T-helper 2 cell treated with Interferon-gamma antibody and Interleukin-4, amounts not matched to agents 5 μg/mL and 100 μg/mL, for 36 hours (primary cell): ENCODE measurements around the gene S100A9.
"Not testable (repeated sequence)": the region's sequence is repeated elsewhere in the genome, so short reads cannot be mapped to it uniquely, and the experiment has no call there.

Source experiments
- DNase-seq: peaks from one replicate; pipeline ENCODE4 v3.0.0; 2021; ENCODE audit warnings: low spot score
- H3K27ac Mint-ChIP-seq: one replicate; pipeline ENCODE4 v1.8.0; 2021; ENCODE audit warnings: mild to moderate bottlenecking, mixed read lengths
- H3K27me3 Mint-ChIP-seq: one replicate; pipeline ENCODE4 v1.8.0; 2021; ENCODE audit warnings: low read depth, mixed read lengths
- H3K36me3 Mint-ChIP-seq: one replicate; pipeline ENCODE4 v1.8.0; 2021; ENCODE audit warnings: low read depth, mixed read lengths
- H3K4me1 Mint-ChIP-seq: one replicate; pipeline ENCODE4 v1.8.0; 2021; ENCODE audit warnings: low read depth, mixed read lengths
- H3K4me3 Mint-ChIP-seq: one replicate; pipeline ENCODE4 v1.8.0; 2022; ENCODE audit warnings: mild to moderate bottlenecking, moderate library complexity, mixed read lengths
- H3K9me3 Mint-ChIP-seq: one replicate; pipeline ENCODE4 v1.8.0; 2021; ENCODE audit warnings: mixed read lengths

Gene S100A9

DNA sequence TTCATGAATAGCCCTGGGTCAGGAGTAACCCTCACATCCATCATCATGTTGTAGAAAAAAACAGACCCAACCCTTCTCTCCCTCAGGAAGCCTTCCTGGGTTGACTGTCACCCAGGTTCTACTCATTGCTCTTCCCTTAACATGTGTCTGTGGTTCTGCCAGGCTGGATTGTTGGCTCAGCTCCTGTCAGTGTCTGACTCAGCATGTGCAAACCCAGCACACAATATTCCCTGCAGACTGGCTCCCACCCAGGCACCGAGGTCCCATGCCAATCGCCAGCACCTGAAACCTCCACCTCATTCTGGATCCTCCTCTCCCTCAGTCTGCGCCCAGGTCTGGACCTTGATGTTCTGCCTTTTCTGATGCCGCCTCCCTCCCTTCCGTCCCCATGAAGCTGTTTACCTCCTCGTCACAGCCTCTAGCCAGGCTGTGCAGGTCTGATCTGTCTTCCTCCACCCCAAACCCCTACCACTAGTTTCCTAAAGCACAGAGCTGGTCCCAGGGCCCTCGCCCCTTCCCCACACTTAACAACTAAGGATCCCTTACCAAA is 37.6 kb downstream of the S100A9 start:
- Mint-ChIP-seq H3K27me3 (no peaks in the 10 kb centered on the region), H3K27ac (no peak overlapping the region), H3K9me3 (no peaks in the 10 kb centered on the region), H3K4me3 (no peak overlapping the region), H3K36me3 (no peaks in the 10 kb centered on the region), H3K4me1 (no peaks in the 10 kb centered on the region)
- no peak for DNase-seq

DNA sequence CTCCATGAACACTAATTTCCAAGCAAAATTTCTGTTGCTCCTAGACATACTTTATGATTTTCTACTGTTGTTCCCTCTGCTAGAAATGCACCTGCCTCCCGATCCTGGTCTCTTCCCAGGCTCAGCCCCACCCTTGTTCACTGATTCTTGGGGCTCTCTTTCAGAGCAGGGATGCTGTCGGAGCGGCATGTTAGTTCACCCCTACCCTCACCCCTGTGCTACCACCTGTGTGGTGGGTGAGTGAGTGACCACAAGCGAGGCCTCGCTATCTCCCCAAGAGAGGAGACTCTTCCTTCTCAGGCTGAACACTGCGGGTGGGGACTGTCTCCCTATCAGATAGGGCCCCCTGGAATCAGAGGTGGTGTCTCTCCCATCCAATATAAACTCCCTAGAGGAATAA is 38.1 kb downstream of the S100A9 start:
- no peak for DNase-seq
- Mint-ChIP-seq H3K27ac (no peak overlapping the region), H3K36me3 (no peaks in the 10 kb centered on the region), H3K4me1 (no peaks in the 10 kb centered on the region), H3K27me3 (no peaks in the 10 kb centered on the region), H3K4me3 (no peak overlapping the region), H3K9me3 (no peaks in the 10 kb centered on the region)

DNA sequence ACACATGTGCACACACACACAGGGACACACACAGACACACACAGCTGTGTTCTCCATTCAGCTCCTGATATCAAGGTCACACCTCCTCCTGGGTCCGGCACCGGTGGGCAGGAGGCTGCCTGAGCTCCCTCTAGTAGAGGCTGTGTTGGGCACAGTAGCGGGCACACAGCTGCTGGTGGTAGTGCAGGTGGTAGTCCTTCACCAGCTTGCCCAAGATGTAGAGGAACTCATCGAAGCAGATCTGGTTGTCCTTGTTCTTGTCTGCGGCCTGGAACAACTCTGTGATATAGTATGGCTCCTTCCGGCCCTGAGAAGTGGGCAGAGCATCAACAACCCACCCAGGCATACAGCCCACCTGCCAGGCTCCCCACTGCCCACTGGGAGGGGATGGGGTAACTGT is 38.8 kb downstream of the S100A9 start:
- no peaks in the 10 kb centered on the region for H3K4me1 Mint-ChIP-seq
- no peak overlapping the region for H3K4me3 Mint-ChIP-seq
- H3K27ac Mint-ChIP-seq = no peak overlapping the region
- no peaks in the 10 kb centered on the region for H3K9me3 Mint-ChIP-seq
- no peak for DNase-seq
- H3K27me3 Mint-ChIP-seq = no peaks in the 10 kb centered on the region
- no peaks in the 10 kb centered on the region for H3K36me3 Mint-ChIP-seq

DNA sequence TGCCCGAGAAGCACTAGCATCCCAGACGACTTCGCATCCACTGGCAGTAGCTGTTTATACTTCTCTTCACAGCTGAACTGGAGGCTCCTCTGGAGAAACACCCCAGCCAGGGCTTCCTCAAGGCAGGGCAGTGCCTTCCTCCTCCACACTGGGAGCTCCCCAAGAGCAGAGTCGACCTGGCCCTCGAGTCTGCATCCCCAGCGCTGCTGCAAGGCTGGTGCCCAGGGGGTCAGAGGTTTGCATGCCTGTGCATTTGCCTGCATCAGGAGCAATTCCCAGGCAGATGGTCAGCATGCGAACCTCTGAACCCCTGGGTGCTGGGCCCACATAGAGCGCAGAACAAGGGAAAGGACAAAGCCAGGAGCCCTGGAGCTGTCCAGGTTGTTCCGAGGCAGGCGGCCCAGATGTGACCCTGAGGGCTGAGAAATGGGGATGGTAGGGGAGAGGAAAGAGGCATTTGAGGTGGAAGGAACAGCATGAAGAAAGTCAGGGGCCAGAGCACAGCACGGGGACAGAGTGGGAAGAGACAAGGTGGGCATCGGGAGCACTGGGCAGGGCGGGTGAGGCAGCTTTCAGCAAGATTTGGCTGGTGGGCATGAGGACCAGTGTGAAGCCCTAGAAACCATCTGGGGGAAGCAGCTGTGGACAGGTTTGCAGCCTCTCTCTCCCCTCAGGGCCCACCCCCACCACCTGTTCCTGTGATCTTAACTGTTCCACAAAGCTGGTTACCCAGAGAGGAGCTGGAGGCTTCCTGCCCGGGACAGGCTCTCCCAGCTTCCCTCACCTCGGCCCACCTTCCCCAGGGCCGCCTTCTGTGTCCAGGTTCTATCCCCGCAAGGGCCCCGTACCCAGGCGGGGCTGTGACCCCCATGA is 39.6 kb downstream of the S100A9 start:
- Mint-ChIP-seq H3K4me3 (no peak overlapping the region), H3K27ac (no peak overlapping the region), H3K9me3 (no peaks in the 10 kb centered on the region), H3K27me3 (peaks cover 3% of the 10 kb centered on the region), H3K4me1 (no peaks in the 10 kb centered on the region), H3K36me3 (no peaks in the 10 kb centered on the region)
- no peak for DNase-seq

DNA sequence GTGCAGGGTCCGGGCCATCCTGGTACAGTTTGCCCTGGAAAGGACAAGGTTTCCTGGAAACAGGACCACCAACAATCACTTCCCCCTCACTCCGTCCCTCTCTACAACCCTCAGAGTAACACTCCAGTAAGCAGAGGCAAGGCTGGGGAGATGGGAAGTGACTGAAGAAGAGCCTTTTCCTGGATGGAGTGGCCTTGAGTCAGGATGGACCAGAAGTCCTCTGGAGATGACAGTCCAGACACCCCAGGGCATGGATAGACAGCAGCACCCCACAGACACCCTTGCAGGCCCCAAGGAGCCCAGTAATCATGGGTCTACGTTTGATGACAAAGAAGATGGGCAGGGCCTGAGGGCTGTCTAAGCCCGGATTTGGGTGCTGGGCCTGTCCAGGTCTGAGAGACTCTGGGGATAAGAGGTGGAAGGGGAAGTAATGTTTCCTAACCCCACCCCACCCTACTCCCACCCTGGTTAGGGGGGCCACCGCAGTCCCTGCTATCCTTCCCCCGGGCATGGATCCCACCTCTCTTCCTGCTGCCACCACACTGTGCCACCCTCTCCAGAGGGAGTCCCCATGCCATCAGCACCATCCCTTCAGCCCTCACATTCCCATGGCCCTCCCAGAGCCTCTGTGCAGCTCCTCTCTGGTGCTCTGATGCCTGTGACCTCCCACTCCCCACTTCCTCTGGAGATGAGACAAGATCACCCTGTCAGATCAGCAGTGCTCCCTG is 40.4 kb downstream of the S100A9 start:
- DNase-seq = no peak
- Mint-ChIP-seq H3K27ac (no peak overlapping the region), H3K4me3 (no peak overlapping the region), H3K36me3 (no peaks in the 10 kb centered on the region), H3K4me1 (no peaks in the 10 kb centered on the region), H3K27me3 (peaks cover 4% of the 10 kb centered on the region), H3K9me3 (no peaks in the 10 kb centered on the region)

DNA sequence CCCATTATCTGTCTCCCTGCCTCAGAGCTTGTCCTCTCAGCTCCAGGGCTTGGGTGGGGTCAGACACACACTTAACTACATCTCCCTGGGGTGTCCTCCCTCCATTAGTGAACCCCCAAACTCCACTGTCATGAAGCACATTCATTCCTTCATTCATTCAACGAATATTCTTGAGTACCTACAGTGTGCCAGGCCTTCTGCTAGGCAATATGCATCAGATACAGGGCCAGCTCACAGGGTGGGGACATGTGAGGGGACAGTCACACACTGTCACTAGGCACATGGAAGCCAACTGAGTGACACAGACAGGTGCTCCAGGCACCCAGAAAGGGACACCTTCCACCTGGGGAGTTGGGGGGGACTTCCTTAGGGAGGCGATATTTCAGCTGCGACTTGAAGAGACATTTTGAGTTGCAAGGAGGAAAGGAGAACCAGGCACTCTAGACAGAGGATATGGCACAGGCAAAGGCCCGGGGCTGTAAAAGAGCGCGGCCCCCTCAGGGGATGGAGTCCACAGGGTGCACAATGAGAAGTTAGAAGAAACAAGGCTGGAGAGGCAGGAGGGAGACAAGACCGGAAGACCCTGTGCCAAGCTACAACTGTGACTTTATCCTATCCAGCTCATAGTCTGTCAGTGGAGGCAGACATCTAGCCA is 41.9 kb downstream of the S100A9 start:
- DNase-seq = no peak
- Mint-ChIP-seq H3K4me1 (peaks cover under 1% of the 10 kb centered on the region), H3K27ac (no peak overlapping the region), H3K27me3 (peaks cover 5% of the 10 kb centered on the region), H3K36me3 (no peaks in the 10 kb centered on the region), H3K9me3 (no peaks in the 10 kb centered on the region), H3K4me3 (no peak overlapping the region)

DNA sequence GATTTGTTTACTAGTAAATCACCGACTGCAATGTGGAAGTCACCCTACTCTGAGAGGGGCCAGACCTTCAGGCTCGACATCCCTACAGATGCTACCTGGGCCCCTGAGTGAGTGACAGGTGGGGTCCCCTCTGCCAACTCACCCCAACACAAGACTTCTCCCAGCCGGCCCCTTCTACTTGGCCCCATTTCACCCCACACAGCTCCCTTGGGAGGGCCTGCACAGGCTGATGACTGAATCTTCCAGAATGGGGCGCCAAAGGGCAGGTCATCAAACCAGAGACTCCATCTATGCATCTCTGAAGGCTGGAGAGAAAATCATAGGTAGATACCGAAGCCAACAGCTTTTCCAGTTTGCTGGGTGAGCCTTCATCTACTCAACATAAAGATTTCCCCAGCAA is 42.6 kb downstream of the S100A9 start:
- Mint-ChIP-seq H3K4me1 (peaks cover 2% of the 10 kb centered on the region), H3K27me3 (peaks cover 7% of the 10 kb centered on the region), H3K4me3 (no peak overlapping the region), H3K9me3 (no peaks in the 10 kb centered on the region), H3K27ac (no peak overlapping the region), H3K36me3 (no peaks in the 10 kb centered on the region)
- DNase-seq = no peak

DNA sequence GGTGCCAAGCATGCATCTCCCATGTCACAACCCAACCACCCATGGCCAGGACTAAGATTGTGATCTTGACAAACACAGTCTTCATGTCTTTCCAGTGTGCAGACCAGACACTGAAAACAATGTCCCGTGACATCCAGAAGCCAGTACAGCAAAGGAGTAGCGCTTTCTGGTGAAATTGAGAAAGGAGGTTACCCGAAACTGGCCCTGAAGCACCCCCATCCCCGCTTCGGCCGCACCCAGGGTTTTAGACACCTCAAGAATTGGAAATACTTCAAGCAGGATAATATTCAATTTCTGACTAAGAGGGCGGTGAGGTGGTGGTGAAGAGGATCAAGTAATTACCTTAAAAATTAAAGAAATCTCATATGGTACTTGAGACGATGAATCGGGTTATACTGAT is 43.8 kb downstream of the S100A9 start:
- Mint-ChIP-seq H3K4me3 (no peak overlapping the region), H3K36me3 (no peaks in the 10 kb centered on the region), H3K27ac (no peak overlapping the region), H3K9me3 (no peaks in the 10 kb centered on the region), H3K27me3 (peaks cover 7% of the 10 kb centered on the region), H3K4me1 (peaks cover 2% of the 10 kb centered on the region)
- no peak for DNase-seq

DNA sequence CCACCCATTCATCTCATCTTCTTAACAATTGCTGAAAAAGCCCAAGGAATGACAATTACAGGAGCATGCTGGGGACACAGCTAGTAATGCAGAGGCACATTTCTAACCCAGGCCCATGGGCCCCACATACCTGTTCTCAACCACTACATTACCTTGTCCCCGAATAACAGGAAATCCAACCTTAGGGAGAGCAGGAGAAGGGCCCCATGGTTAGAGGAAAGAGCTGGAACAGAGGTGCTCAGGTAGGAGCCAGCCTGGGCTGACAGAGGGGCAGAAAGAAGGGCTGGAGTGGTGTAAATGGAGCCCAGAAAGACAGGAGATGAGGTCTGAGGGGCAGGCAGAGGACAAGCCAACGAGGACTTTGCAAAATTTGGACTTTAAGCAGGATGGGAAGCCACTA is 44.6 kb downstream of the S100A9 start:
- Mint-ChIP-seq H3K9me3 (no peaks in the 10 kb centered on the region), H3K27me3 (peaks cover 7% of the 10 kb centered on the region), H3K27ac (no peak overlapping the region), H3K4me3 (no peak overlapping the region), H3K4me1 (peaks cover 2% of the 10 kb centered on the region), H3K36me3 (no peaks in the 10 kb centered on the region)
- DNase-seq = no peak

DNA sequence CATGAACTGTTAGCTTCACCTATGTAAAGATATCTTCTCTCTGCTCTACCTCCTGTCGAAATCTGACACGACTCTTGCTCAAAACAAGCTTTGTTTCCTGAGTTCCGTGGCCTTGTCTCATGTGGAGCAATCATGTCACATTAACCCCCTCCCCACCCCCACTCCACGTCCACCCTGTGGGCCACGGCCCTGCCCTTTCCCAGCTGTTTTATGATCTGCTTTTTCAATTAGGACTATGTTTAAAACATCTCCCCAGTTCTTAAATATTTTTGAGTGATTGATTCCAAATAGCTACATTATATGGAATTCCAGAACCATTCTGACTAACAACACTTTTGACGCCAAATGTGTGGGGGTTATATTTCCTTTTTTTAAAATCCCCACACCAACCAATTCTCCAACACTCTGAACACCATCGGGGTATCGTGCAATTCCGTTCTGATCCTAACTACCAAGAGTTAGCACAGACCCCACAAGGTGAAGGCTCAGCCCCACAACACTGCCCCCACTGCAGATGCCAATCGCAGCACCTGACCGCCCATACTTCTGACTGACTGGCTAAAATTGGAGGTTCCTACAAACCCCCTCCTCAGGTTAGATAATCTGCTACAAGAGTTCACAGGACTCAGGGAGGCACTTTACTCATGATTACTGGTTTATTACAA is 45.9 kb downstream of the S100A9 start:
- Mint-ChIP-seq H3K9me3 (no peaks in the 10 kb centered on the region), H3K4me3 (no peak overlapping the region), H3K4me1 (peaks cover 2% of the 10 kb centered on the region), H3K27me3 (peaks cover 7% of the 10 kb centered on the region), H3K36me3 (no peaks in the 10 kb centered on the region), H3K27ac (no peak overlapping the region)
- DNase-seq = no peak

DNA sequence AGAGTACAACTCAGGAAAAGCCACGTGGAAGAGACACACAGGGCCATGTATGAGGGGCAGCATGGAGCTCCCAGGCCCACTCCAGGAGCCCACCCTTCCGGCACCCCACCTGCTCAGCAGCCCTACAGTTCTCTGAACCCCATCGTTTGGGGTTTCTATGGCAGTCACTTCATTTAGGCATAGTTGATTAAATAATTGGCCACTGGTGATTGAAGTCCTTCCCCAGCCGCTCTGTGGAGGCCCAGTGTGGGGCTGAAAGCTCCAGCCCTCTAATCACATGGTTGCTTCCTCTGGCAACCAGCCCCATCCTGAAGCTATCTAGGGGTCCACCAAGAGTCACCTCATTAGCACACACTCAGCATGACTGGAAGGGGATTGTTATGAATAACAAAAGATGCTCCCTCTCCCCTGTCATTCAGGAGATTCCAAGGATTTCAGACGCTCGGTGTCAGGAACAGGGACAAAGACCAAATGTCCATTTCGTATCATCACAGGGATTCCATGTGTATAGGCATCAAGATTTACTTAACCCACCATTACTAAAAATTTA is 46.5 kb downstream of the S100A9 start:
- no peaks in the 10 kb centered on the region for H3K36me3 Mint-ChIP-seq
- H3K9me3 Mint-ChIP-seq = no peaks in the 10 kb centered on the region
- no peak overlapping the region for H3K27ac Mint-ChIP-seq
- H3K4me1 Mint-ChIP-seq = peaks cover 2% of the 10 kb centered on the region
- H3K4me3 Mint-ChIP-seq = no peak overlapping the region
- H3K27me3 Mint-ChIP-seq = peaks cover 7% of the 10 kb centered on the region
- no peak for DNase-seq

DNA sequence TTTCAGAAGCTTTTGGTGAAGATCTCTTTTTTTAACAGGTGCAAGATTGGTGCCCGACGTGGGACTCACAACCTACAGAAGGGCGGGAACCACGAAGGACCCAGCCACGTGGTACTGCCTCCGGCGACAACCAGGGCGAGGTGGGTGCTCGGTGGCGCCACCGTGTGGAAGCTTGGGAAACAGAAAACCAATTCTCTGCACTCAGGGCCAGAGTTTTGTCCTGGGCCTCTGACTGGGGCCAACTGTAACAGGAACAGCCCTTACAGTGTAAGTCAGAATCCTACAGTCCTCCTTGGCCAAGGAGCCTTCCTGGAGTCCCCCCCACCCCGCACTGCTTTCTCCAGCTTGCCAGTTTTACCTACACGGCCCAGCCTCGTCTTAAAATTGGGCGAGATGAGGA is 47.1 kb downstream of the S100A9 start:
- peak; percentile 23 for DNase-seq
- H3K4me3 Mint-ChIP-seq = no peak overlapping the region
- H3K36me3 Mint-ChIP-seq = no peaks in the 10 kb centered on the region
- H3K27ac Mint-ChIP-seq = no peak overlapping the region
- H3K4me1 Mint-ChIP-seq = peaks cover 2% of the 10 kb centered on the region
- no peaks in the 10 kb centered on the region for H3K9me3 Mint-ChIP-seq
- H3K27me3 Mint-ChIP-seq = peaks cover 11% of the 10 kb centered on the region

DNA sequence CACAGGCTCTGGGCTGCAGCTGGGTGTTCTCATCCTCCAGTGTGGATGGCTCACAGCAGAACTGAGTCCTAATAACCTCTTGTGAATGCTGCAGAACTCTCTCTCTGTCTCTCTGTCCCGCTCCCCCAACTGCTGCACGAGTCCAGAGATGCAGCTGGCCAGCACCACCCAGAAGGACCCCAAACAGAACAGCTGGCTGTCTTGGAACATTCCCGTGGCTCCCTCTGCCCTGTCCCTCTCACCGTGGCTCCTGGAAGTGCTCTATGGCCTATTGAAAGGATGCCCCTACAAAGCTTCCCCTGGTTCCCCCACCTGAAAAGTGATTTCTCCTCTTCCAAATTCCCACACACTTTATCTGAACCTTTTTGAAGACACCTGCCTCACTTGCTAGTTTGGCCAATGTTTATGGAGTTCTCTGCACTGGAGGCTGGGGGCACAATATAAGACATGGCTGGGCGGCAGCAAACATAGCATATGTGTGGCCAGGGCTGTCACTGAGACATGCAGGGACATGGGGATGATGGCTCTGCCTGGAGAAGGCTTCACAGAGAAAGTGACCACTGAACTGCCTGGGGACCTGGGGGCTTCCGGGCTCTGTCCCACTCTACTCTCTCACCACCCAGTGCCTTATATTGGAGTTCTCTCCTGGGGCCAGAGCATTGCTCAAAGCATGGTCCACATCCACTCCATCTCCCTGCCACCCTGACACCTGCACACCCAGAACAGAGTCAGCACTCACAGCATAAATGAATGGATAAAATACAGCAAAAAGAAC is 48.4 kb downstream of the S100A9 start:
- H3K9me3 Mint-ChIP-seq, H3K4me1 Mint-ChIP-seq, DNase-seq, H3K27ac Mint-ChIP-seq, H3K4me3 Mint-ChIP-seq, H3K36me3 Mint-ChIP-seq: not testable (repeated sequence)
- peaks cover 16% of the 10 kb centered on the region for H3K27me3 Mint-ChIP-seq
